Stomach (tissue), 19 donors: ENCODE results near the gene DOC2A. TPM values are rescaled to one million over a fixed set of nuclear protein-coding genes. Genes with fewer than 3 reads are reported as not detected.
A peak's percentile ranks its signal among the peaks of the same experiment; 100 is the strongest.

Experiments
- DNase-seq, 2 donors: peaks; one replicate each; pipeline versions ENCODE4 v3.0.0 to v3.0.0-alpha.2; 2013 to 2019
- H3K27ac ChIP-seq, 5 donors: fragments of 200-600 bp in 4 of 5; sonication (generic) in 4 of 5; one replicate each; pipeline ENCODE4 v1.5.1; 2013 to 2019; ENCODE audit warnings: mild to moderate bottlenecking in 1 of 5, moderate library complexity in 1 of 5
- H3K27me3 ChIP-seq, 3 donors: fragments of 200-600 bp; sonication (generic); one replicate each; pipeline ENCODE4 v1.5.1; 2017 to 2019; ENCODE audit warnings: mixed run types in 1 of 3
- H3K36me3 ChIP-seq, 4 donors: fragments of 200-600 bp; sonication (generic); 1 replicate in 3 of 4; 2 replicates in 1 of 4; pipeline ENCODE4 v1.5.1; 2016 to 2019
- H3K4me1 ChIP-seq, 4 donors: fragments of 200-600 bp; sonication (generic); one replicate each; pipeline ENCODE4 v1.5.1; 2016 to 2019
- H3K4me3 ChIP-seq, 4 donors: fragments of 200-600 bp; sonication (generic) in 3 of 4; one replicate each; pipeline ENCODE4 v1.5.1; 2016 to 2019; ENCODE audit warnings: mild to moderate bottlenecking in 1 of 4
- H3K9me3 ChIP-seq, 4 donors: fragments of 200-600 bp; sonication (generic); one replicate each; pipeline ENCODE4 v1.5.1; 2016 to 2019
- CTCF ChIP-seq, 7 experiments: fragments of 450-650 bp in 4 of 7; fragments of 200-600 bp in 3 of 7; sonication (generic) in 3 of 7; IDR thresholded peaks; one replicate each; pipeline ENCODE4 v1.5.1; 2016 to 2019; ENCODE audit warnings: antibody characterized with exemption in 7 of 7, control low read depth in 2 of 7, mild to moderate bottlenecking in 1 of 7
- EP300 ChIP-seq: sonication (generic); formaldehyde crosslinking; IDR thresholded peaks from one replicate; pipeline ENCODE4 v1.6.1; 2017; ENCODE audit warnings: antibody characterized with exemption
- POLR2A ChIP-seq, 4 donors: fragments of 450-650 bp; IDR thresholded peaks; one replicate each; pipeline ENCODE4 v1.6.1; 2016; ENCODE audit warnings: antibody characterized with exemption in 4 of 4, control low read depth in 2 of 4, mild to moderate bottlenecking in 1 of 4, moderate library complexity in 1 of 4
- POLR2AphosphoS5 ChIP-seq, 3 donors: sonication (generic); formaldehyde crosslinking; IDR thresholded peaks; one replicate each; pipeline ENCODE4 v1.6.1; 2016; ENCODE audit warnings: antibody characterized with exemption in 3 of 3
- WGBS, 5 donors: extraction: QIAGEN DNeasy Blood & Tissue Kit in 3 of 5; methylation state at CpG; one replicate each; pipeline versions ENCODE4 v1.1.5 to v1.1.7; 2013 to 2018; 5-methylcytosine and 5-hydroxymethylcytosine counted together
- intact Hi-C: fragments of 100-400 bp; cut with DNase I; formaldehyde crosslinking; loops from one replicate; pipeline ENCODE4 v1.15.1; 2023; ENCODE audit warnings: low total_unique reads
- long read RNA-seq, 10 donors: transcript quantifications; one replicate each; lab custom pipeline, GENCODE V29; 2026
- polyA plus RNA-seq, 3 donors: library from polyadenylated mRNA; stranded (reverse); fragments of 200-250 nt; gene quantifications; one replicate each; pipeline ENCODE4 v1.2.3, GENCODE V29; 2013
- total RNA-seq, 5 donors: library from RNA; depleted of rRNA; stranded (reverse); fragments of >200 nt; gene quantifications; one replicate each; pipeline versions ENCODE4 v1.1.0 to v1.2.3, GENCODE V29; 2014 to 2016
- donor health status: healthy with polysubstance abuse.
- donor health status: Bipolar disorder and iron deficiency.
- donor health status: healthy.

Gene DOC2A
- total RNA-seq (10 to 100 TPM in 1 of 5 donors, under 1 TPM in 1, not detected in 3; 0.72 to 20.9 TPM), polyA plus RNA-seq (1 to 10 TPM in 1 of 3 donors, under 1 TPM in 1, not detected in 1; 0.75 to 2.8 TPM)
- long read RNA-seq, donor 1: 0 reads
- long read RNA-seq, donor 2: 0 reads
- long read RNA-seq, donor 3: 0 reads
- long read RNA-seq, donor 4: 0 reads
- long read RNA-seq, donor 5: 0 reads
- long read RNA-seq, donor 6: 0 reads
- long read RNA-seq, donor 7: 0 reads
- long read RNA-seq, donor 8: 0 reads
- long read RNA-seq, donor 9: 0 reads
- long read RNA-seq, donor 10: 0 reads

GRCh38 chr16:30010844-30011713 lies at the start of gene DOC2A:
DOC2A (minus strand) TSS chr16:30011027; CDS start chr16:30010222, 805 bp downstream.
- H3K4me1 ChIP-seq: peaks cover 16 to 28% (median 21%) of the 10 kb centered on the region in 4 donors
- no peaks in the 10 kb centered on the region for H3K9me3 ChIP-seq
- H3K27me3 ChIP-seq: peaks cover 25 to 57% (median 35%) of the 10 kb centered on the region in 3 donors
- WGBS, 5 donors: 0 to 4% (median 0%) methylated on average over 17 to 99 of the region's 99 CpGs
- H3K36me3 ChIP-seq: no peaks in the 10 kb centered on the region
- peak in 1 of 2 donors; percentile 74 for DNase-seq
- no peak within 1 kb of the TSS for H3K27ac ChIP-seq
- intact Hi-C loops: no loop called here
- no peak for TF ChIP-seq POLR2AphosphoS5 (IDR thresholded peaks at IDR 0.05)
- TF ChIP-seq EP300: no peak
- no peak for TF ChIP-seq CTCF (IDR thresholded peaks at IDR 0.05)
- TF ChIP-seq POLR2A (IDR thresholded peaks at IDR 0.05): no peak
- H3K4me3 ChIP-seq: peak within 1 kb of the TSS; percentile 35 to 55 (median 43)

GRCh38 chr16:30060346-30060745 lies 49.5 kb upstream of the DOC2A start:
- Histone ChIP-seq H3K27me3 (no peaks in the 10 kb centered on the region), H3K4me3 (no peak overlapping the region), H3K27ac (peak overlapping the region in 1 of 5 donors; percentile 22), H3K9me3 (no peaks in the 10 kb centered on the region), H3K4me1 (peaks cover 18 to 37% (median 25%) of the 10 kb centered on the region in 4 donors), H3K36me3 (no peaks in the 10 kb centered on the region)
- 59 to 78% (median 64%) methylated on average over 4 of the region's 4 CpGs for WGBS, 5 donors
- TF ChIP-seq EP300: no peak
- TF ChIP-seq POLR2A (IDR thresholded peaks at IDR 0.05): no peak
- TF ChIP-seq POLR2AphosphoS5 (IDR thresholded peaks at IDR 0.05): peak in 2 of 3 donors; percentile 47 to 48
- intact Hi-C loops: no loop called here
- DNase-seq: peak in 1 of 2 donors; percentile 59

GRCh38 chr16:30054959-30055553 lies 44.2 kb upstream of the DOC2A start:
- Histone ChIP-seq H3K4me3 (no peak overlapping the region), H3K4me1 (peaks cover 23 to 39% (median 31%) of the 10 kb centered on the region in 4 donors), H3K36me3 (no peaks in the 10 kb centered on the region), H3K9me3 (no peaks in the 10 kb centered on the region), H3K27me3 (no peaks in the 10 kb centered on the region), H3K27ac (peak overlapping the region in 2 of 5 donors; percentile 19 to 26)
- peak; percentile 60 to 77 for DNase-seq
- intact Hi-C loops: no loop called here
- 28 to 36% (median 29%) methylated on average over 9 to 10 of the region's 10 CpGs for WGBS, 5 donors
- TF ChIP-seq CTCF (IDR thresholded peaks at IDR 0.05): peak in 3 of 7 experiments; percentile 27 to 45 (median 33)
- TF ChIP-seq POLR2A (IDR thresholded peaks at IDR 0.05): no peak

GRCh38 chr16:30054451-30054850 lies 43.6 kb upstream of the DOC2A start:
- H3K36me3 ChIP-seq: no peaks in the 10 kb centered on the region
- TF ChIP-seq POLR2A (IDR thresholded peaks at IDR 0.05): no peak
- no peak for TF ChIP-seq EP300
- TF ChIP-seq POLR2AphosphoS5 (IDR thresholded peaks at IDR 0.05): no peak
- TF ChIP-seq CTCF (IDR thresholded peaks at IDR 0.05): no peak
- DNase-seq: no peak
- intact Hi-C loops: no loop called here
- WGBS, 5 donors: 78 to 90% (median 82%) methylated on average over 8 of the region's 8 CpGs
- H3K27me3 ChIP-seq: no peaks in the 10 kb centered on the region
- H3K9me3 ChIP-seq: no peaks in the 10 kb centered on the region
- H3K27ac ChIP-seq: no peak overlapping the region
- peaks cover 23 to 37% (median 29%) of the 10 kb centered on the region in 4 donors for H3K4me1 ChIP-seq
- H3K4me3 ChIP-seq: no peak overlapping the region
